Small intestine (tissue), 7 donors: ENCODE results near the gene KRTAP10-5. TPM values are rescaled to one million over a fixed set of nuclear protein-coding genes. Genes with fewer than 3 reads are reported as not detected.
"Not testable (repeated sequence)": the region's sequence is repeated elsewhere in the genome, so short reads cannot be mapped to it uniquely, and the experiment has no call there.

Experiments
- DNase-seq, 2 donors: peaks; one replicate each; pipeline versions ENCODE4 v3.0.0 to v3.0.0-alpha.2; 2013
- FAIRE-seq: peaks from 2 replicates; lab custom pipeline; 2012; peaks lifted over from hg19 to GRCh38; lab: Jason Lieb, UNC
- H3K27ac ChIP-seq, 3 donors: one replicate each; pipeline ENCODE4 v1.5.1; 2013; ENCODE audit warnings: low read length in 2 of 3, mild to moderate bottlenecking in 2 of 3, control low read depth in 1 of 3, inconsistent platforms in 1 of 3, low read depth in 1 of 3, moderate library complexity in 1 of 3
- H3K27me3 ChIP-seq, 3 donors: one replicate each; pipeline ENCODE4 v1.6.1; 2013; ENCODE audit warnings: low read length in 3 of 3, inconsistent platforms in 1 of 3; ENCODE audit not compliant: control insufficient read depth in 3 of 3, insufficient read depth in 3 of 3
- H3K36me3 ChIP-seq, 3 donors: one replicate each; pipeline ENCODE4 v1.6.1; 2013; ENCODE audit warnings: low read length in 3 of 3, inconsistent platforms in 1 of 3, low read depth in 1 of 3, mild to moderate bottlenecking in 1 of 3, moderate library complexity in 1 of 3; ENCODE audit not compliant: control insufficient read depth in 3 of 3, insufficient read depth in 2 of 3
- H3K4me1 ChIP-seq, 3 donors: one replicate each; pipeline ENCODE4 v1.6.1; 2013; ENCODE audit warnings: low read length in 2 of 3, inconsistent platforms in 1 of 3, low read depth in 1 of 3, mild to moderate bottlenecking in 1 of 3, moderate library complexity in 1 of 3; ENCODE audit not compliant: control insufficient read depth in 3 of 3, insufficient read depth in 2 of 3
- H3K4me3 ChIP-seq, 3 donors: one replicate each; pipeline ENCODE4 v1.5.1; 2013; ENCODE audit warnings: low read length in 3 of 3, control low read depth in 1 of 3, inconsistent platforms in 1 of 3, low read depth in 1 of 3, mild to moderate bottlenecking in 1 of 3, moderate library complexity in 1 of 3
- H3K9me3 ChIP-seq, 2 donors: one replicate each; pipeline ENCODE4 v1.6.1; 2013; ENCODE audit warnings: low read depth in 1 of 2, low read length in 1 of 2; ENCODE audit not compliant: control insufficient read depth in 2 of 2, insufficient read depth in 1 of 2
- WGBS, 3 donors: extraction: QIAGEN DNeasy Blood & Tissue Kit; methylation state at CpG; one replicate each; pipeline ENCODE4 v1.1.7; 2013; 5-methylcytosine and 5-hydroxymethylcytosine counted together
- polyA plus RNA-seq, 4 donors: library from polyadenylated mRNA; stranded (reverse) in 3 of 4; unstranded in 1 of 4; fragments of 200-250 nt in 3 of 4; fragments of 120-200 nt in 1 of 4; gene quantifications; one replicate each; pipeline versions ENCODE4 v1.2.1 to v1.2.3, GENCODE V29; 2013
- donor health status: healthy with polysubstance abuse.
- donor health status: control.
- donor health status: control.
- donor health status: Bipolar disorder and iron deficiency.
- donor health status: healthy.

The KRTAP10-5 gene
- polyA plus RNA-seq, 4 donors: not detected

DNA sequence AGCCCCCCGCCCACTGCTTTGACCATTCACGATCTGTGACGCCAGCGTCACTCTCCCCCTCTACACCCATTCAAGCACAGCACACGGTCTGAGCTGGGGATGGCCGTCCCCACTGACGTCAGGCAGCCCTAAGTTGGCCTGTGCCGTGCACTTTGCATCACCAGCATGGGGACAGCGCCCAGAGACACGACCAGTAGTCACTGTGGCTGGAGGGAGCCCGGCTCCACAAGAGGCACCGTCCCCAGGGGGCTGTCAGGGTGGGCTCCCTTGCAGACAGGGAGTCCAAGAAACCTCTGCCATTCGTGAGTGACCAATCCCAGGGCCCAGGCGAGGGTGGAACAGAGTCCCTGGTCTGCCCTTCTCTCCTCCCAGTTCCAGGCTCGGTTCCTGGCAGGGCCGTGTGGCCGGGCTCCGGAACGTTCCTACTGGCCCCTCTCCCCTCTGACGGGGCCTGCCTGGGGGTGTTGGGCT lies 33.8 kb upstream of the KRTAP10-5 start:
- Histone ChIP-seq H3K9me3 (peaks cover 0 to 18% of the 10 kb centered on the region in 2 donors), H3K4me3 (no peak overlapping the region), H3K27me3 (peaks cover 0 to 2% (median 0%) of the 10 kb centered on the region in 3 donors), H3K36me3 (no peaks in the 10 kb centered on the region), H3K4me1 (peaks cover 0 to 2% (median 0%) of the 10 kb centered on the region in 3 donors), H3K27ac (no peak overlapping the region)
- 79 to 85% (median 79%) methylated on average over 20 of the region's 20 CpGs for WGBS, 3 donors
- FAIRE-seq: no peak
- no peak for DNase-seq

DNA sequence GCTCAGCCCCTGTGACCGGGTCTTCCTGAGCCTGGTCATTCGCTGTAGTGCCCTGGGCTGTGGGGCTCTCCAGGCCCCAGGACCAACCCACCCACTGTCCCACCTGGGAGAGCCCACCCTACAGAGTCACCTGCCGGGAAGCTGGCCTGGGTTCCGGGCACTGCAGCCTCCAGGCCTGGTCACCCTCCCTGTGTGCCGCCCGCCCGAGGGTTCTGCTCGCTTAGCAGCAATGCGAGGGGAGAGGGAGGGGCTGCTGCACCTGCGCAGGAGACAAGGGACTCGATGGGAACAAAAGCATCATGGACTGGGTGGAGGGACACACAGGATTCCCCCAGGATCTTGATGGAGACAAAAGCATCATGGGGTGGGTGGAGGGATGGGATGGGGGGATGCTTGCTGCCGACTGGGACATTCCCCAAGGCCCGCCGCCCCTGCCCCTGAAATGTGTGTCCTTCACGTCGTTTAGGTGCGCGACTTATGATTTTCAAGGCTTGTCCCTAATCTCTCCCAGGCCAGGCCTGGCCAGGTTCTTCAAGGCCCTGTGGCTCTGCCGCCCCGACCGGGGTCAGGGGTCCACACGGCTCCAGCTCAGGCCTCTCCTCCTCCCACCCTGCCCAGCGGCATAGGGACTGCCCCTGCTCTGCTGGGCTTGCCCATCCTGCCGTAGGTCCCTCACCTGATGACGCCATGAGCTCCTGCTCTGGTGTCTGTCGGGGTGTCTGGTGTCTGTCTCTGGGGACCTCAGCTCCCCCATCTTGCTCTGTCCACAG lies 33.2 kb upstream of the KRTAP10-5 start:
- WGBS, 3 donors: 79 to 87% (median 86%) methylated on average over 20 to 26 of the region's 26 CpGs
- Histone ChIP-seq H3K4me1 (peaks cover 0 to 2% (median 0%) of the 10 kb centered on the region in 3 donors), H3K9me3 (peaks cover 0 to 18% of the 10 kb centered on the region in 2 donors), H3K27me3 (peaks cover 0 to 2% (median 0%) of the 10 kb centered on the region in 3 donors), H3K27ac (no peak overlapping the region), H3K4me3 (no peak overlapping the region), H3K36me3 (no peaks in the 10 kb centered on the region)
- DNase-seq (no peak), FAIRE-seq (no peak)

GRCh38 chr21:44612669-44613229 lies 32.3 kb upstream of the KRTAP10-5 start:
- Histone ChIP-seq H3K36me3 (no peaks in the 10 kb centered on the region), H3K9me3 (peaks cover 0 to 18% of the 10 kb centered on the region in 2 donors), H3K27me3 (peaks cover 0 to 2% (median 0%) of the 10 kb centered on the region in 3 donors), H3K4me1 (no peaks in the 10 kb centered on the region), H3K4me3 (no peak overlapping the region), H3K27ac (no peak overlapping the region)
- 70 to 85% (median 77%) methylated on average over 12 to 13 of the region's 13 CpGs for WGBS, 3 donors
- FAIRE-seq: no peak
- DNase-seq: no peak

DNA sequence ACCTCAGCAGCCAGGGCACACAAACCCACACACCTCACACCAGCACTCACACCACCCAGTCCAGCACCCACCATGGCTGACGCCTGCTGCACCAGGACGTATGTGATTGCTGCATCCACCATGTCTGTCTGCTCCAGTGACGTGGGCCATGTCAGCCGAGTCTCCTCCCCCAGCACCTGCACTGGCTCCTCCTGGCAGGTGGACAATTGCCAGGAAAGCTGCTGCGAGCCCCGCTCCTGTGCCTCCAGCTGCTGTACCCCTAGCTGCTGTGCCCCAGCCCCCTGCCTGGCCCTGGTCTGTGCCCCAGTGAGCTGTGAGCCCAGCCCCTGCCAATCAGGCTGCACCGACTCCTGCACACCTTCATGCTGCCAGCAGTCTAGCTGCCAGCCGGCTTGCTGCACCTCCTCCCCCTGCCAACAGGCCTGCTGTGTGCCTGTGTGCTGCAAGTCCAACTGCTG lies 31.7 kb upstream of the KRTAP10-5 start, which contains the start of gene KRTAP10-8:
KRTAP10-8 (plus strand) TSS at position 51 of the 458 bp plus-strand sequence; CDS start at position 73, 22 bp downstream.
- H3K27me3 ChIP-seq: peaks cover 0 to 2% (median 0%) of the 10 kb centered on the region in 3 donors
- H3K36me3 ChIP-seq: no peaks in the 10 kb centered on the region
- peaks cover 0 to 18% of the 10 kb centered on the region in 2 donors for H3K9me3 ChIP-seq
- H3K4me3 ChIP-seq: no peak within 1 kb of the TSS
- H3K4me1 ChIP-seq: no peaks in the 10 kb centered on the region
- WGBS, 3 donors: 41 to 84% (median 63%) methylated on average over 8 of the region's 8 CpGs
- DNase-seq: no peak
- H3K27ac ChIP-seq: no peak within 1 kb of the TSS
- no peak for FAIRE-seq

DNA sequence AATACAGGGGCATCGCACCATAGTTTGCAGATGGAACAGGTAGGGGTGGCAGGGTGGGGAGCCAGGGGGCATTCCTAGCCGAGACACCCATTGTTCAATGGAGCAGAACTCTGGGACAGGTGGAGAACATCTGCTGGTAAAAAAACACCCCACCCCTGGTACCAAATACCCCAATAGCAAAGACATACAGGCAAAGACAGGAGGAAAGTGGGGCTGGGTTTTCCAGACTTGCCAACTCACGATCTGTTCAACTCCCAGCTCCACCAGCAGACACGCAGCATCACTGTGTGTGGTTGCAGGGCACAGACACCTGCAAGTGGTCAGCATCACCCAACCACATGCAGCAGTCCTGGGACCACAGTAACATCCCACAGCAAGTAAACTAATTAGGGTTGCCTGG lies 31.1 kb upstream of the KRTAP10-5 start:
- Histone ChIP-seq H3K4me1 (no peaks in the 10 kb centered on the region), H3K27me3 (peaks cover 0 to under 1% (median 0%) of the 10 kb centered on the region in 3 donors), H3K27ac (no peak overlapping the region), H3K4me3 (no peak overlapping the region), H3K9me3 (peaks cover 0 to 18% of the 10 kb centered on the region in 2 donors), H3K36me3 (no peaks in the 10 kb centered on the region)
- no peak for DNase-seq
- no peak for FAIRE-seq
- WGBS, 3 donors: 72 to 84% (median 80%) methylated on average over 4 of the region's 4 CpGs

DNA sequence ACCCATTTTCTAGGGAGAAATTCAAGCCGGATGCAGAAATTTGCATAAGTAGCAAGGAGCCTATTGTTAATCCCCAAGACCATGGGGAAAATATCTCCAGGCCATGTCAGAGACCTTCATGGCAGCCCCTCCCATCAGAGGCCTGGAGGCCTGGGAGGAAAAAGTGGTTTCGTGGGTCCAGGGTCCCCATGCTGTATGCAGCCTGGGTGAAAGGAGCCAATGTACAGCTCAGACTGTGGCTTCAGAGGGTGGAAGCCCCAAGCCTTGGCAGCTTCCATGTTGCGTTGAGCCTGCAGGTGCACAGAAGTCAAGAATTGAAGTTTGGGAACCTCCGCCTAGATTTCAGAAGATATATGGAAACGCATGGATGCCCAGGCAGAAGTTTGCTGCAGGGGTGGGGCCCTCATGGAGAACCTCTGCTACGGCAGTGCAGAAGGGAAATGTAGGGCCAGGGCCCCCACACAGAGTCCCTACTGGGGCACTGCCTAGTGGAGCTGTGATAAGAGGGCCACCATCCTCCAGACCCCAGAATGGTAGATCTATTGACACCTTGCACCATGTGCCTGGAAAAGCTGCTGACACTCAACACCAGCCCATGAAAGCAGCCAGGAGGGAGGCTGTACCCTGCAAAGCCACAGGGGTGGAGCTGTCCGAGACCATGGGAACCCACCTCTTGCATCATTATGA lies 29.9 kb upstream of the KRTAP10-5 start:
- H3K27ac ChIP-seq: not testable (repeated sequence)

GRCh38 chr21:44609193-44609592 lies 28.8 kb upstream of the KRTAP10-5 start:
- H3K9me3 ChIP-seq: peaks cover 0 to 18% of the 10 kb centered on the region in 2 donors
- DNase-seq: no peak
- H3K36me3 ChIP-seq: no peaks in the 10 kb centered on the region
- H3K27me3 ChIP-seq: no peaks in the 10 kb centered on the region
- no peak overlapping the region for H3K4me3 ChIP-seq
- H3K27ac ChIP-seq: no peak overlapping the region
- H3K4me1 ChIP-seq: no peaks in the 10 kb centered on the region
- no peak for FAIRE-seq

More for the DNA sequence above, 29.9 kb upstream of the KRTAP10-5 start:
- FAIRE-seq, H3K4me1 ChIP-seq, H3K4me3 ChIP-seq, H3K36me3 ChIP-seq, DNase-seq, H3K27me3 ChIP-seq: not testable (repeated sequence)
- WGBS, 3 donors: 92 to 93% (median 92%) methylated on average over 7 of the region's 7 CpGs
- peaks cover 0 to 18% of the 10 kb centered on the region in 2 donors for H3K9me3 ChIP-seq

DNA sequence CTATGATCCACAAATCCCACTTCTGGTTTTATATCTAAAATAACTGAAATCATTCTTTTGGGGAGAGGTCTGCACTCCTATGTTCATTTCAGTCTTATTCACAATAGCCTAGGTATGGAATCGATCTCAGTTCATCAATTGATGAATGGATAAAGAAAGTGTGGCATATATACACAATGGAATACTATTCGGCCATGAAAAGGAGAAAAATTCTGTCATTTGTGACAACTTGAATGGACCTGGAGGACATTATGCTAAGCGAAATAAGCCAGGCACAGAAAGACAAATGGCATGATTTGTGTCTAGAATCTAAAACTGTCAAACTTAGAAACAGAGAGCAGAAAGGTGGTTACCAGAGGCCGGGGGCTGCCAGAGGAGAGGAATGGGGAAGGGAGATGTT lies 26.1 kb upstream of the KRTAP10-5 start:
- no peak overlapping the region for H3K4me3 ChIP-seq
- H3K27me3 ChIP-seq: peaks cover 0 to 7% (median 0%) of the 10 kb centered on the region in 3 donors
- DNase-seq (no peak), FAIRE-seq (no peak)
- H3K9me3 ChIP-seq: peaks cover 0 to 18% of the 10 kb centered on the region in 2 donors
- no peaks in the 10 kb centered on the region for H3K4me1 ChIP-seq
- 74 to 80% (median 76%) methylated on average over 4 of the region's 4 CpGs for whole genome bisulfite sequencing, 3 donors
- H3K27ac ChIP-seq: no peak overlapping the region
- H3K36me3 ChIP-seq: no peaks in the 10 kb centered on the region
